ENCODE results near the gene TBC1D16. TPM values are rescaled to one million over a fixed set of nuclear protein-coding genes. Genes with fewer than 3 reads are reported as not detected.

TBC1D16 gene
- total RNA-seq, 1 experiment from 2014 or later = 85.8 TPM

GRCh38 chr17:79909121-79909520 lies 126.6 kb downstream of the TBC1D16 start:
- no peak overlapping the region for H2BK5ac ChIP-seq (ENCODE audit: insufficient read length, low read length)
- H3T11ph ChIP-seq (ENCODE audit: low read length) = no peak overlapping the region
- no peak overlapping the region for H3K14ac ChIP-seq (ENCODE audit: insufficient read depth, low read length)
- H2AFZ ChIP-seq (ENCODE audit: low read length) = no peak overlapping the region
- no peak overlapping the region for H3K4me2 ChIP-seq (ENCODE audit: insufficient read depth, insufficient read length, low read length)
- no peaks in the 10 kb centered on the region for H3K79me1 ChIP-seq (ENCODE audit: insufficient read depth, low read depth, low read length, poor library complexity, severe bottlenecking)
- H3K27ac ChIP-seq (ENCODE audit: insufficient read length, low read depth, low read length) = no peak overlapping the region
- H3K4ac ChIP-seq (ENCODE audit: low read depth, low read length) = no peak overlapping the region
- H3K27me3 Mint-ChIP-seq (ENCODE audit: low read depth) = peaks cover 30% of the 10 kb centered on the region
- H3K56ac ChIP-seq (ENCODE audit: insufficient read length, low read depth, low read length) = no peak overlapping the region
- no peak overlapping the region for H2AK5ac ChIP-seq (ENCODE audit: insufficient read length, low read length)
- H4K8ac ChIP-seq (replicated peaks; ENCODE audit: insufficient read length, low read depth, low read length) = no peak overlapping the region
- H3K4me1 Mint-ChIP-seq = peaks cover 7 to 10% of the 10 kb centered on the region in 2 experiments
- no peak for TF ChIP-seq CTCF (conservative IDR thresholded peaks at IDR 0.05)
- H3K4me1 ChIP-seq (ENCODE audit: insufficient read depth, low read length) = no peaks in the 10 kb centered on the region
- H4K91ac ChIP-seq (ENCODE audit: insufficient read length, low read depth, low read length) = no peak overlapping the region
- H3K36me3 Mint-ChIP-seq (ENCODE audit: insufficient read depth in 1 of 3, low read depth in 3 of 3) = no peaks in the 10 kb centered on the region
- DNase-seq = no peak
- no peaks in the 10 kb centered on the region for H4K20me1 ChIP-seq (ENCODE audit: control insufficient read depth, insufficient read depth, insufficient read length)
- no peak overlapping the region for H2BK20ac ChIP-seq (ENCODE audit: low read depth, low read length, poor library complexity, severe bottlenecking)
- WGBS (ENCODE audit: extremely low coverage, insufficient read length, low lambda C conversion rate) = no CpG with 5 or more reads among the region's 4 CpGs
- no peak overlapping the region for H3K27ac Mint-ChIP-seq
- H2BK15ac ChIP-seq (ENCODE audit: low read depth, low read length) = no peak overlapping the region
- H2BK12ac ChIP-seq (ENCODE audit: insufficient read length, low read depth, low read length) = no peak overlapping the region
- H4K5ac ChIP-seq (ENCODE audit: insufficient read length, low read depth, low read length) = no peak overlapping the region
- H3K27me3 ChIP-seq (ENCODE audit: insufficient read depth, low read length) = no peaks in the 10 kb centered on the region; the same call in 1 of the 2 replicates
- H2BK120ac ChIP-seq (ENCODE audit: low read depth, low read length, poor library complexity, severe bottlenecking) = no peak overlapping the region
- no peak overlapping the region for H3K4me3 Mint-ChIP-seq
- no peak overlapping the region for H3K18ac ChIP-seq (ENCODE audit: insufficient read length, low read depth, low read length)
- no peaks in the 10 kb centered on the region for H3K79me2 ChIP-seq (ENCODE audit: insufficient read depth, low read length)
- no peak overlapping the region for H3K9ac ChIP-seq (ENCODE audit: extremely low read depth, insufficient read length, low read length)
- no peaks in the 10 kb centered on the region for H3K9me3 ChIP-seq (ENCODE audit: control insufficient read depth, low read depth, low read length)
- no peaks in the 10 kb centered on the region for H3K9me3 Mint-ChIP-seq
- no peak overlapping the region for H3K23ac ChIP-seq (ENCODE audit: insufficient read length, low read depth, low read length)
- H3K23me2 ChIP-seq (ENCODE audit: insufficient read length, low read depth, low read length, poor library complexity, severe bottlenecking) = peaks cover 2% of the 10 kb centered on the region
